Stimulated activated CD8-positive, alpha-beta memory T cell treated with anti-CD3 and anti-CD28 coated beads, Interleukin-15, amount 100 ng/mL, for 1 hour (primary cell): ENCODE data around the gene PRSS38.
"Not testable (repeated sequence)": the region's sequence is repeated elsewhere in the genome, so short reads cannot be mapped to it uniquely, and the experiment has no call there.

Experiments used
- DNase-seq: peaks from one replicate; pipeline ENCODE4 v3.0.0-alpha.2; 2020; ENCODE audit warnings: low read depth

The PRSS38 gene

GRCh38 chr1:227844320-227845146 is 29.1 kb downstream of the PRSS38 start:
- no peak for DNase-seq

DNA sequence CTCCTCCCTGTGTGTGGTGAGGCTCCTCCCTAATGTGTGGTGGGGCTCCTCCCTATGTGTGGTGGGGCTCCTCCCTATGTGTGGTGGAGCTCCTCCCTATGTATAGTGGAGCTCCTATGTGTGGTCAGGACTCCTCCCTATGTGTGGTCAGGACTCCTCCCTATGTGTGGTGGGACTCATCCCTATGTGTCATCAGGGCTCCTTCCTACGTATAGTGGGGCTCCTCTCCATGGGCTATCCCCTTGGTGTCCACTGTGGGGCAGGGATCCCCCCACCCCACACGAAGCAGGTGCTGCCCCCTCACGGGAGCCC is 29.6 kb downstream of the PRSS38 start:
- no peak for DNase-seq

DNA sequence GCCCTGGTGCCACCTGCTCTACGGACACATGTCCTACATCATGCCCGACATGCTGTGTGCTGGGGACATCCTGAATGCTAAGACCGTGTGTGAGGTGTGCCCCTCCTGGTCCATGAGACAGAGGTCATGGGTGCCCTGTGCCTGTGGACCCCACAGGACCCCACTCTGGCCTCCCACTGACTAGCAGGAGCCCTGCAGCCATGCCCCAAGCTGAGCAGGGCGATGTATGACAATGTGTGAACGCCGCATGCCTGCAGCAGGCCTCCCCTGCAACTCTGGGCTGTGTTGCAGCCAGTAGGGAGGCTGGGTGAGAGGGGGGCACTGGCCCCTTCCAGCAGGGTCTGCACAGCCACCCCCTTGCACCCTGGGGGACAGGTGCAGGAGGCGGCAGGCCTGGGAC is 30.0 kb downstream of the PRSS38 start:
- no peak for DNase-seq

GRCh38 chr1:227846265-227846858 is 30.9 kb downstream of the PRSS38 start:
- no peak for DNase-seq

GRCh38 chr1:227847046-227847445 is 31.6 kb downstream of the PRSS38 start:
- not testable (repeated sequence) for DNase-seq

GRCh38 chr1:227848430-227848932 is 33.0 kb downstream of the PRSS38 start:
- no peak for DNase-seq

DNA sequence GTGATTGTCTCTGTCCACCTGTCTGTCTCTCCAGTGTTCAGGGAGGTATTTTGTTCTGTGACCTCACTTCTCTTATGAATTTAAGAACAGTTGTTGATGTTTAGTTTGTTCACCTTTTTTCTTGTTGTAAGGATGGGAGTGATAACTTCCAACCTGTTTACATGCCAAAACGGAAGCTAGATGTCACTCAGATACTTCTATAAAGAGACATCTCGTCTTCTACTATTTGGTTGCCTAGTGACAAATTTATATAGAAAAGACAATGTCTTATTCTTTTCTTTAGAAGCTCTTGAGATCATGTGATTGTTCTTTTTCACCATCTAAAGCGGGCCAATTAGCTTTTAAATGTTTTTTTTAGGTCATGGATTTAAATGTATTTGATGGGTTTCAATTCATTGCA is 33.8 kb downstream of the PRSS38 start:
- no peak for DNase-seq

DNA sequence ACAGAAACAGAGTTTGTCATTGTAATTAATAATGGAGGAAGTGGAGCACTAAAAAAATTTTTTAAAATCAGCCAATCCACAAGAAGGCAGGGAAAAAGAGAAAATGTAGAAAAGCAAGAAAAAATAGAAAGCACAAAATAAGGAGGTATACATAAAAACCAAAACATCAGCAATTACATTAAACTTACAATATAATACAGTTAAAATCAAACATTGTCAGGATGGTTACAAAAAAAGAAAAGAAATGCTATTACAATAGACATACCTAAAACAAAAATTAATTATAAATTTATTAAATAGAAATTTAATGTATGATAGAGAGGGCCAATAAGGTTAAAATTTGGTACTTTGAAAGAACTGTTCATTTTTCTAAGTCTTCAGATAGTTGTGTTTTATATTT is 38.7 kb downstream of the PRSS38 start:
- no peak for DNase-seq

DNA sequence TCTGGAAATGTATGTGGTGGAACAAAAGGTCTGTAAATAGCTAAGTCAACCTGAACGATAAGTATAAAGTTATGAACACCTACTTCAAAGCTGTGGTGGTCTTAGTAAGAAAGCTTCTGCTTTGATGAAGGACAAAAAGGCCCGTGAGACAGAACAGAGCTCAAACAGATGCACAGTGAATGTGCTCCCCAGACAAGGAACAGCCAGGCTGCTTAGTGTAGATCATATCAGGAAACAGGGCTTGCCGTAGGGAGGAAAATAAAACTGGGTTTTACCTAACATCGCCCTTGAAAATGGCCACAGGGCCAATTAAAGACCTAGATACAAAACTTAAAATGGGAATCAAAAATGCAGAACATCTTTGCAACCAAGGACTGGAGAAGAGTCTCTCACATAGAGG is 40.2 kb downstream of the PRSS38 start:
- no peak for DNase-seq

DNA sequence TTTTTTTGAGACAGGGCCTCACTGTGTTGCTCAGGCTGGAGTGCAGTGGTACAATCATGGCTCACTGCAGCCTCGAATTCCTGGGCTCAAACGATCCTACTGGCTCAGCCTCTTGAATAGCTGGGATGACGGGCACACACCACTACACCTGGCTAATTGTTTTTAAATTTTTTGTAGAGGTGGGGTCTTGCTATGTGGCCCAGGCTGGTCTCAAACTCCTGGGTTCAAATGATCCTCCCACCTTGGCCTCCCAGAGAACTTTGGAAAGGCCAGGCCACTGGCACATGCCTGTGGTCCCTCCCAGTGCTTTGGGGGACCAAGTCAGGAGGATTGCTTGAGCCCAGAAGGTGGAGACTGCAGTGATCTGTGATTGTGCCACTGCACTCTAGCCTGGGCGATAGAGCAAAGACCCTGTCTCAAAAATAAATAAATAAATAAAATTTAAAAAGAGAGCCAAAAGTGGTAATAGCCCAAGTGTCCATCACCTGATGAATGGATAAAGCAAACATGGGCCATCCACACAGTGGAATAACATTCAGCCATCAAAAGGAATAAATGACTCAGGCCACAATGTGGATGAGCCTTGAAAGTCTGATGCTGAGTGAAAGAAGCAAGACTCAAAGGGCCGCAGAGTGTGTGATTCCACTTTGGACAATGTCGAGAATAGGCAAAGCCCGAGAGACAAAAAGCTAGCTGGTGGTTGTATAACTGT is 40.8 kb downstream of the PRSS38 start:
- DNase-seq: no peak

- no peak for DNase-seq
Observed at GRCh38 chr1:227864882-227865281, 49.4 kb downstream of the PRSS38 start.

- DNase-seq: no peak
Observed at GRCh38 chr1:227869279-227869842, 53.9 kb downstream of the PRSS38 start.

DNA sequence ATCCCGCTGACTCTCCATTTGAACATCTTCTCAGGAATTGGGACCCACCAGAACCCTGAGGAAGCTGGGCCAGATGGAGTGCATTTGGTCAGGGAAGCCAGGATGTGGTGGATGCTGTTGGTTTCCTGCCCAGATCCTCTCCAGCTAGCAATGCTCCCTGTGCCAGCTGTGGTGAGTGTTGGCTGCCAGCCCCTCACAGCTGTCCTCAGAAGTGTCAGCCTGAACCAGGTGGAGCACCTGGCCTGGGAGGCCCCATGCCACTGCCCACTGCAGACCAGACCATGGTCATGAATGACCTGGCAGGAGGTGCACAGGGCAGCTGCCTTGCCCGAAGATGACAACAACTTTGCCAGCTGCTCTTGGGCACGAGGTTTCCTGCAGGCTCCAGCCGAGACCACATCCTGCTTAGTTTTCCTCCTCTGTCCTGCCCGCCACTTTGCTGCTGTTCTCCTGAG is 54.4 kb downstream of the PRSS38 start:
- DNase-seq: no peak

- no peak for DNase-seq
Observed at GRCh38 chr1:227870366-227870765, 54.9 kb downstream of the PRSS38 start.

- DNase-seq: not testable (repeated sequence)
Observed at GRCh38 chr1:227871892-227872291, 56.4 kb downstream of the PRSS38 start.

DNA sequence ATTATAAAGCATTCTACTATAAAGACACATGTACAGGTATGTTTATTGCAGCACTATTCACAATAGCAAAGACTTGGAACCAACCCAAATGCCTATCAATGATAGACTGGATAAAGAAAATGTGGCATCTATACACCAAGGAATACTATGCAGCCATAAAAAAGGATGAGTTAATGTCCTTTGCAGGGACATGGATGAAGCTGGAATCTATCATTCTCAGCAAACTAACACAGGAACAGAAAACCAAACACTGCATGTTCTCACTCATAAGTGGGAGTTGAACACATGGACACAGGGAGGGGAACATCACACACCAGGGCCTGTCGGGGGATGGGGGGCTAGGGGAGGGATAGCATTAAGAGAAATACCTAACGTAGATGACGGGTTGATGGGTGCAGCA is 62.3 kb downstream of the PRSS38 start:
- not testable (repeated sequence) for DNase-seq

- no peak for DNase-seq
Observed at GRCh38 chr1:227880342-227880924, 65.0 kb downstream of the PRSS38 start.

- DNase-seq: no peak
Observed at GRCh38 chr1:227883073-227883520, 67.6 kb downstream of the PRSS38 start.

- no peak for DNase-seq
Observed at GRCh38 chr1:227883641-227884301, 68.3 kb downstream of the PRSS38 start.

DNA sequence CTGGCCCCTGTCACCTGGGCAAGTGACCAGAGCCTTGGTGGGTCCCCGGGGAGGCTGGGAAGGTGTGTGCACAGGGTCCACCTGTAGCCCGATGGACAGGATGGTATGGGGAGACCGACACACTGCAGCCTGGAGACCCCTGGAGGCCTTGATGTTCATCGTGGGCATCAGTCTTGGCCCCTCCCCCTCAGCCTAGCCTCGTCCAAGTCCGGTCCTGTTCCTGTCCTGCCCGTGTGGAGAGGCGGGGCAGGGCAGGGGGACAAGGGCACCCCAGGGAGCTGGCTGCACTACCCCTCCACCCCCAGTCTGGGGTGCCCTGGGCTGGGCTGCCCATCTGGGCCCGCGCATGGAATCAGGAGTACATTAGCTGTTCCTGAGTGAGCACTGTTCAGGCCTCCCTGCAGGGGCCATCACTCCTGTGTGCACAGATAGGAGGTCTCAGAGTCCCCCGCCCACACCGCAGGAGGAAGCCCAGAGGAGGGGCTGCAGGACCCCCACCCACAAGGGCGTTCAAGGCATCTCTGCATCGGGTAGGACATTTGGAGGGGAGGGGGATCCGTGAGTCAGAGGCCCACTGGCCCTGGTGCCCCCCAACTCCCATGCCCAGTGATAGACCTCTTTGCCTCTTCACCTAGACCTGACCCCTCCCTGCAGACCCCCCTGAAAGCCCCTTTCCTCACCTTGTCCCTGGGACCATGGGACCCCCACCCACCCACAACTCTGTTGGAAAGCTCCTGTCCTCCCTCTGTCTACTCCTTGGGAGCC is 69.1 kb downstream of the PRSS38 start:
- DNase-seq: no peak

DNA sequence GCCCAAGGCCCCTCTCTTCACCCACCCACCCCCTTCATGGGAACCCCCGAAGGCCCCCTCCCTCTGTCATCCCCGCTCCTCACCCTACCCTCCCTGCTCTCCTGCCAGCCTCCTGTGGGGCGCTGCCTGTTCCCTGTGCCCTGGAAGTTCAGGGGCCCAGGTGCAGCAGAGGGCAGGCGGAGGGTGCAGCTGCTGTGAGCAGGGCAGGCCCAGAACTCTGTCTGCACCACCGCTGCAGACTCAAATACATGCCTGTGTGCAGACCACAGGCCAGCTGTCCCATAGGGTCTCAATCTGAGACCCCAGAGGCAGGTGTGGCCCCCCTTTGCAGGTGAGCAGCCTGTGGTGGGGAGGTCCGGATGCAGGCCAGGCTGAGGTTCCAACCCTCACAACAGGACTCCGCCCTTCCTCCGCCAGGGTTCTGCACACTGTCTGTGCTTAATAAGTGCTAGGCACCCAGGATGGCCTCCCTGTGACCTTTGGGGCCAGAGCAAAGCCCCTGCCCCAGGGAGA is 69.7 kb downstream of the PRSS38 start:
- no peak for DNase-seq
